ENCODE results near the gene MAP2.

MAP2 gene

DNA sequence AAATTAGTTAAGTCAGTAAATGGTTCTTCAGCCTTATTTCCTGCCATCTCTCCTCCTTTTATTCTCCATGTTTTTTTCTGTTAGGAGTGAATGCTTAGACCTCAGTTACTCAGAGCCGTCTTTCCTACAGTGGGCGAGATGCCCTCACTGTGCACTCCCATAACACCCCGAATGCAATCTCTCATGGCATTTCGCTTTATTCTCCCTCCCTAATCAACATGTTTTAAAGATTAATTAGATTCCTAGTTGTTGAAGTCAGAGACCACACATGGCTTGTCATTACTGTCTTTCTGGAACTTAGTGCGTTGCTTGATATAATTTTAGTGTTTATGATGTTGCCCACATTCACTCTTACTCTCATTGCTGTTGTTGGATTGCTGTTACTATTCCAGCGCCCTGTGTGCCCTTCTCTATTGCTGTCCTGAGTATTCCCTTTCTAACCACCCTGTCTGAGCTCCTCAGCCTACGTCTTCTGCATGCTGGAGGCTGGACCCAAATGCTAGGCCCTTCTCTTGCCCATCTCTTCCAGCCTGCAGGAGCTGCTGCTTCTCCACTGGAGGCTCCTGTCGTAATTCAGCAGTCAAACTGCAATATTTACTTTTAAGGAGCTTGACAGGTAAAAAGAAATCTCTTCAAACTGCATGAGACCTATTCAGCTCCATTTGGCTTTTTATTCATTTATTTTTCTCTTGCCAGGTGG lies 99.3 kb downstream of the MAP2 start:
- FAIRE-seq, result no peak
- no peak for TF ChIP-seq POLR2A (IDR thresholded peaks at IDR 0.05; ENCODE audit: low read depth, low read length)

GRCh38 chr2:209523867-209524266 lies 100.0 kb downstream of the MAP2 start:
- no peak for DNase-seq (ENCODE audit: insufficient read length, low spot score)
- TF ChIP-seq POLR2A (IDR thresholded peaks at IDR 0.05; ENCODE audit: low read depth, low read length), result no peak
- FAIRE-seq, result no peak

More for the DNA sequence above, 99.3 kb downstream of the MAP2 start:
- DNase-seq (ENCODE audit: insufficient read length, low spot score), result no peak

GRCh38 chr2:209525331-209525730 lies 101.5 kb downstream of the MAP2 start:
- FAIRE-seq (no peak), DNase-seq (ENCODE audit: insufficient read length, low spot score) (no peak)
- no peak for TF ChIP-seq POLR2A (IDR thresholded peaks at IDR 0.05; ENCODE audit: low read depth, low read length)

DNA sequence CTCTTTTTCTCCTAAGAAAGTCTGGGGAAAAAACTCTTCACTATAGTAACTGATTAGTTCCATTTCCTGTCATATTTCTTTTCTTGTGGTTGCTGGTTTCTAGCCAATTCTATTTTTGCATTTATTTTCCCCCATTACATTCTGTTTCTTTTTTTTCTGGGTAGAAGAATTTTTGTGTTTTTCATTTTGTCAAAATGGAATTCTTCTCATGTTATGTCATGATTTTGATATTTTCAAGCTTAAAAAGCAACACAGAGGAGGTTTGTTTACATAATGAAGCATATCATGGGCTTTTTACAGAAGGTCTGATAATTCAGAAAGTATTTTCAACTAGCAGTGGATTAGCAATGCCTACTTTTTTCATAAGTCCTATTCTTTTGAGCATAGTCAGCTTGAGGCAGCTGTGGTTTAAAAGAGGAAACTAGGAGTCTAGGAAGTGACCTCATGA lies 102.0 kb downstream of the MAP2 start:
- no peak for TF ChIP-seq POLR2A (IDR thresholded peaks at IDR 0.05; ENCODE audit: low read depth, low read length)
- FAIRE-seq (peak; percentile 79), DNase-seq (ENCODE audit: insufficient read length, low spot score) (peak; percentile 9)

- TF ChIP-seq POLR2A (IDR thresholded peaks at IDR 0.05; ENCODE audit: low read depth, low read length), result no peak
- FAIRE-seq, result peak; percentile 20
- DNase-seq (ENCODE audit: insufficient read length, low spot score), result no peak
Measured at GRCh38 chr2:209526561-209526960, 102.7 kb downstream of the MAP2 start.

- no peak for TF ChIP-seq POLR2A (IDR thresholded peaks at IDR 0.05; ENCODE audit: low read depth, low read length)
- DNase-seq (ENCODE audit: insufficient read length, low spot score) (no peak), FAIRE-seq (no peak)
Measured at GRCh38 chr2:209529579-209529978, 105.7 kb downstream of the MAP2 start.

- DNase-seq (ENCODE audit: insufficient read length, low spot score) (no peak), FAIRE-seq (no peak)
- no peak for TF ChIP-seq POLR2A (IDR thresholded peaks at IDR 0.05; ENCODE audit: low read depth, low read length)
Measured at GRCh38 chr2:209532321-209532720, 108.5 kb downstream of the MAP2 start.

DNA sequence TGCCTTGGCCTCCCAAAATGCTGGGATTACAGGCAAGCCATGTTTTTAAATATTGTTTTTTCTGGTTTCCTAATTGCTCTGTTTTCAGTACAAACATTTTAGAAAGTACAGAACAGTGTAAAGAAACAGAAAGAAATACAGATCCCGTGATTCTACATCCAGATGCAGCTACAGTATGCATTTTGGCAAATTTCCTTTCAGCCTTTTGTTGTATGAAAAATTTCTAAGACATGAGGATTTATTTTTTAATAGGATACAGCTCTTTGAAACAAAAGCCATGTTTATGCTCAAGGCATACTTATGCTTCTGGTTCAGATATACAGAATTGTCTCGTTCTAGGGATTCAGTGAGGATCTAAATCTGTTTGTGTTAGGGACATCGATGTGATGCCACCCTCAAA lies 109.5 kb downstream of the MAP2 start:
- no peak for FAIRE-seq

DNA sequence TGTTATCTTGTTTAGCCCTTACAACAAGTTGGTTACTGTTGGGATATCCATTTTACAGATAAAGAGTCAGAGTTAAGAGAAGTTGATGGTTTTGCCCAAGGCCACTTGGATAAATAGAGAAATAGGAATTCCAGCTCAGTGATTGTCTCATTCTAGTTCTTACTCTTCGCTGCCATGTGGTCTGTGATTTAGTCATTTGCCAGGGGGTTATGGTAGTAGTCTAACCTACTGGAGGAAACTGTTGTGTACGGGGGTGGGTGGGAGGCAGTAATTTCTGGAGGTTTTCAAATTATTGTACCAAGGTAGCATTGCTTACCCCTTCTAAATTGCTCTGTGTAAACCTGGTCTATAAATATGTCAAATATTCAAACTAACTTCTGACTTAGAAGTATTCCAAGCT lies 110.4 kb downstream of the MAP2 start:
- TF ChIP-seq POLR2A (IDR thresholded peaks at IDR 0.05; ENCODE audit: low read depth, low read length), result no peak
- DNase-seq (ENCODE audit: insufficient read length, low spot score), result no peak
- FAIRE-seq, result no peak

More for the DNA sequence above, 109.5 kb downstream of the MAP2 start:
- no peak for DNase-seq (ENCODE audit: insufficient read length, low spot score)
- no peak for TF ChIP-seq POLR2A (IDR thresholded peaks at IDR 0.05; ENCODE audit: low read depth, low read length)

GRCh38 chr2:209536363-209536762 lies 112.5 kb downstream of the MAP2 start:
- no peak for FAIRE-seq
- no peak for DNase-seq (ENCODE audit: insufficient read length, low spot score)
- no peak for TF ChIP-seq POLR2A (IDR thresholded peaks at IDR 0.05; ENCODE audit: low read depth, low read length)

DNA sequence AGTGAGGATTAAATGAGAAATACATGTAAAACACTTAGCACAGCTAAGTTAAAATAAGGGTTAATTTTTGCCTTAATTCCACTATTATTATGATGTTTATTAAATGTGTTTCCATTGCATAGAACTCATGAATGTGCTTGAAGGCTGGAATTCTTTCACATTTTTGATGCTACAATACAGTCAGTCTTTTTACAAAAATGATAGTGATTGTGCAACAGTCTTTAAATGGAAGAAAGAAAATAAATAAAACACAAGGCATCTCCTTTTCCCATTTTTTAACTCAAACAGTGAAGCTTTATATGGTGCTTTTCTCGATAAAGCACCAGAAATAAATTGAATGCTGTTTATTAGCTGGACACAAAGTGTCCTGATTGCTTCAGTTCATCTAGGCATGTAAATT lies 123.9 kb downstream of the MAP2 start:
- DNase-seq (ENCODE audit: insufficient read length, low spot score) (no peak), FAIRE-seq (no peak)
- TF ChIP-seq POLR2A (IDR thresholded peaks at IDR 0.05; ENCODE audit: low read depth, low read length), result no peak

DNA sequence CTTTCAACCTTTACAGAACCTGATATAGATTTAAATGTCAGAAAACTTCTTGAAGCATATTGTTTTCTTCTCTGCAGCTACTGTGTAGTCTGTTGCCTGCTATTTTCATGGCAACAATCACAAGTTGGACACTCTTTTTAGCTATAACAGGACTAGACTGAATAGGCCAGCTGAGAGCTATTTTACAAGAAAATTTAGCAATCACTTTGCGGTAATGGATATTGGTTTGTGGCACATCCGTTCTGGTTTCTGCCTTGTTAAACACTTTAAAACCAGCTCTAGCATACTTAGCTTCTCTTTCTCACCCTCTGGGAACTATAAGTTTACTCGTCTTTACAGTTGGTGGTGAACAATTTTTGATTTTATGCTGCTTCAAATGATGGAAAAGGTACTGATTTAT lies 125.7 kb downstream of the MAP2 start:
- DNase-seq (ENCODE audit: insufficient read length, low spot score) (no peak), FAIRE-seq (no peak)

DNA sequence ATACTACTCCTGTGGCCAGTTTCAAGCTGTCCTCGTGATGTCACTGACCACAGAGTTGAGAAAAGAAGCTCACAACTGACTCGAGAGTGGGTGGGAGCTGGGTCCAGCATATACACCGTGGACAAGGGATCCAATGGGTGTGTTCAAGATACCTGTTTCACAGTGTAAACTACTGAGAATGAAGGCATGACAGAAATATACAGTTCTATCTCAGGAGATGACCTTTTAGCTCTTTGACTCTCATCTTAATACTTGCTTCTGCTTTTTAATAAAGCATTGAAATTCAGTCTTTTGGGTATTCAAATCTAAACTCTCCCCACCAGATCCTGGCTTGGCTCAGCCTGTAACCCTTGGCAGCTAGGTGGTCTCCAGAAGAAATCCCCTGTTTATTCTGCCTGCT lies 130.1 kb downstream of the MAP2 start:
- DNase-seq (ENCODE audit: insufficient read length, low spot score) (no peak), FAIRE-seq (no peak)
- TF ChIP-seq POLR2A (IDR thresholded peaks at IDR 0.05; ENCODE audit: low read depth, low read length), result no peak

More for the DNA sequence above, 125.7 kb downstream of the MAP2 start:
- TF ChIP-seq POLR2A (IDR thresholded peaks at IDR 0.05; ENCODE audit: low read depth, low read length), result no peak

GRCh38 chr2:209556354-209556961 lies 132.6 kb downstream of the MAP2 start:
- no peak for TF ChIP-seq POLR2A (IDR thresholded peaks at IDR 0.05; ENCODE audit: low read depth, low read length)
- FAIRE-seq, result peak; percentile 87
- DNase-seq (ENCODE audit: insufficient read length, low spot score), result peak; percentile 9

DNA sequence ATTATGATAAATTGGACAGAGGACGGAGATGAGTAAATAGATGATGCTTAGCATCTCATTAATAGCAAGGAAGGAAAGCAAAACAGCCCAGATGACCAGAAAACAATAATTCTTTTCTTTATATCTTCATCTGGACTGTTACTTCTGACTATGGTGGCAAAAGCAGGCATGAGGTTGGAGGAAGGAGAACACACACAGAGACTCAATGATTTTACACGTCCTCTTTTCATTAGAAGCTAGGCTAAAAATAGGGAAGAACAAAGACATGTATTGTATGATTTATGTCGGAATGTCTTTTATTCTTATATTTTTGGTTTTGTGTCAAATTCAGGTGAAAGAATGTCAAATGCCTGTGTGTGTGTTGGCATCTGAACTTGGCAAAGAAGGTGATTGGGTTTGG lies 137.1 kb downstream of the MAP2 start:
- DNase-seq (ENCODE audit: insufficient read length, low spot score), result no peak
- FAIRE-seq, result no peak
- TF ChIP-seq POLR2A (IDR thresholded peaks at IDR 0.05; ENCODE audit: low read depth, low read length), result no peak
